MG63 (cell line): ENCODE data around the gene EXOC4. TPM values are rescaled to one million over a fixed set of nuclear protein-coding genes. Genes with fewer than 3 reads are reported as not detected.

Source experiments
- DNase-seq: peaks from one replicate; pipeline ENCODE4 v3.0.0-alpha.2; 2020
- H3K27me3 ChIP-seq: fragments of 250-450 bp; sonication (Bioruptor Pico); 2 replicates; pipeline ENCODE4 v1.5.1; 2020; ENCODE audit warnings: mild to moderate bottlenecking, moderate library complexity
- H3K36me3 ChIP-seq: fragments of 250-450 bp; sonication (Bioruptor Pico); 2 replicates; pipeline ENCODE4 v1.5.1; 2020; ENCODE audit warnings: mild to moderate bottlenecking, moderate library complexity
- H3K4me3 ChIP-seq: fragments of 250-450 bp; sonication (Bioruptor Pico); 2 replicates; pipeline ENCODE4 v1.5.1; 2020; ENCODE audit warnings: mild to moderate bottlenecking, moderate library complexity
- H3K9me3 ChIP-seq: fragments of 250-450 bp; sonication (Bioruptor Pico); 2 replicates; pipeline ENCODE4 v1.5.1; 2020; ENCODE audit warnings: mild to moderate bottlenecking, moderate library complexity
- total RNA-seq: library from RNA; depleted of rRNA; stranded (reverse); fragments of >200 nt; shearing (Covaris generic); gene quantifications from 2 replicates; pipeline ENCODE4 v1.2.3, GENCODE V29; 2014; ENCODE audit warnings: low replicate concordance

The EXOC4 gene
- total RNA-seq, 1 experiment from 2014 or later, result 24.1 TPM

DNA sequence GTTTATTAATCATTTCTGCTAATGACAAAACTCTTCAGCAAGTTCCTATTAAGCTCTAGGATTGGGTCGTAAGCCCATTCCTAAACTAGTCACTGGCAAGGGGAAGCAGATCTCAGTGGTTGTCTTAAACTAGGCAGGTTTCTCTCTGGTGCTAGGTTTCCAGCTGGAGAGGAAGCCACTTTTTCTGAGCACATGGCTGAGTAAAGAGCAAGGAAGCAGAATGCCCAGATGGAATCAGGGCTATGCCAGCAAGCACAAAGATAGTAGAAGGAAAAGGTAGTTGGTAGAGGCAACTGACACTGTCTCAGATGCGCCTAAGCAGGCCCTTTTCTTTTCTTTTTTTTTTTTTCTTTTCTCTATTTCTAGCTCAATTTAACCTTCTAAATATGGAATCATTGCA is 224.9 kb downstream of the EXOC4 start:
- Histone ChIP-seq H3K36me3 (no peaks in the 10 kb centered on the region), H3K9me3 (no peaks in the 10 kb centered on the region)

DNA sequence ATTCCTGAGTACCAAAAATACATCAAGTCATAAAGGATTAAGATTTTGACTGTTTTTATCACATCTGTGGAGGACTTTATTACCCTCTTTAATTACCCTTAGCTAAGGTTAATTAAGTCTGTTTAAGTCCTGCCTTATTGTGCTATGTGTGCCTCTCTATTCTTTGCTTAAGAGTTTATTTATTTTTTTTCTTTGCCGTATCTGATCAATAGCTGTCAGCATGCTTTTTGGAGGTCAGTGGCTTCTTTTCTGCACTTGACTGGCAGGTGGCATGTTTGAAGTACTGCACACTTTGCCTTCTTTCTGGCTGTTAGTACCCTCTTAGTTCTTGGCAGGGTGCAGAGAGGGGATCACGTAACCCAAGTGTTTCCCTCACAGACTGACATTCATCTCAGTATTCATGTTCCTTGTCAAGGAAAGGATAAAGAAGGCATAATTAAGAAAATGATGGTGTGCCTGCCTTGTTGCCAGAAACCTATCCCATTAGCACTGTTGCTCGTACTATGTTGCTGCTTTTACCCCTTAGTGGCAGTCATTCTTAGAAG is 225.8 kb downstream of the EXOC4 start:
- Histone ChIP-seq H3K9me3 (no peaks in the 10 kb centered on the region), H3K36me3 (no peaks in the 10 kb centered on the region), H3K27me3 (no peaks in the 10 kb centered on the region), H3K4me3 (no peak overlapping the region)
- DNase-seq, result no peak

More for the DNA sequence above, 224.9 kb downstream of the EXOC4 start:
- Histone ChIP-seq H3K27me3 (no peaks in the 10 kb centered on the region), H3K4me3 (no peak overlapping the region)
- no peak for DNase-seq

DNA sequence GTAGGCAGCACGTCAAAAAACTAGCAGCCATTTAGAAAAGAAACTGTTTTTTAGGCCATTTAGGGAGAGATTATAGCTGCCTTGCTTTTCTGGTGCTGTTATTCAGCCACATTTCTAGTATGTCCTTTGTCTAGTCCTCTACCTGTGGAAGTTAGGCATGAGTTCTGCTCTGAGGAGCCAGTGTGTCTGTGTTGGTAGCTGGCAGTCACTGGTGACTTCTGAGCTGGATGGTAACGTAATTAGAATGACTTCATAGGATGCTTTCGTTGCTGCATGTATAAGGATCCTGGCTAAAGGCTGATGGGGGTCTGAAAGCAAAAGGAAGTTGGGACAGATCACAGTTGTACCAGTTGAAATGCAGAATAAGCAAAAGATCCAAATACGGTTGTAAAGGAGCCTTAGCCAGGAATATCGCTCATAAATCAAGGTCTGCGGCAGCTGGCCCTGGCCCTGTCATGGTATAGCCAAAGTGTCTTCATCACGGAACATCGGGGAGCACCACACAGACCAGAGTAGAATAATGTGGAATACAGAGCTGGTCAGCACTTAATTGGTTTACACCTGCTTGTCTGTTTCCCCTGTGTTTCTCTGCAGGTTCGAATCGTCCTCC is 226.7 kb downstream of the EXOC4 start:
- Histone ChIP-seq H3K36me3 (no peaks in the 10 kb centered on the region), H3K4me3 (no peak overlapping the region), H3K9me3 (no peaks in the 10 kb centered on the region), H3K27me3 (no peaks in the 10 kb centered on the region)
- DNase-seq, result no peak

DNA sequence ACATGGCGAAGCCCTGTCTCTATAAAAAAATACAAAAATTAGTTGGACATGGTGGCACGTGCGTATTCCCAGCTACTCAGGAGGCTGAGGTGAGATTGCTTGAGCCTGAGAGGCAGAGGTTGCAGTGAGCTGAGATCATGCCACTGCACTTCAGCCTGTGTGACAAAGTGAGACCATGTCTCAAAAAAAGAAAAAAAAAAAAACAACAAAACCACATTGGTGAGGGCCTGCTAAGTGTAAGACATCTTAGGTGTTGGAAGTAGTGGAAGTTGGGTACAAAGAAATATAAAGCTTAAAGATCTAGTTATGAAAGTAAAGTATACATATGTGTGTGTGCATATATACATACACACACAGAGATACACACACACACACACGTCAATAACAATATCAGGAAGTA is 228.0 kb downstream of the EXOC4 start:
- Histone ChIP-seq H3K36me3 (no peaks in the 10 kb centered on the region), H3K9me3 (no peaks in the 10 kb centered on the region), H3K27me3 (no peaks in the 10 kb centered on the region), H3K4me3 (no peak overlapping the region)
- DNase-seq, result no peak

DNA sequence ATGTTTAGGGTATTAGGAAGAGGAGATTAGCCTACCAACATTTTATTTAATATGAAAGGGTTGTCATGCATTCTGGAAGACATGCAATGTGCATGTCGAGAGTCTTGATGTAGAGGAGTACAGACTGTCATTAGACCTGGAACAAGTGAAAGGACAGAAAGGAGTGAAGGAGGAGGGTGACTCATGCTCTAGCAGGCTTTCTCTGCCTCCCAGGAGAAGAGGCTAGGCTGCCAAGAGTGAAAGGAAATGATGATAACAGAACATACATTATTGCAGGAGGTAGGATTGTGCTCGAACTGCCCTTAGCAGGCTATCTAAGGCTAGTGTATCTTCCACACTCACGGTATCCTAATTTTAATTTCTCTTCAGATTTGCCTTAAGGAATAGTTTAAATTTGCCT is 228.8 kb downstream of the EXOC4 start:
- H3K9me3 ChIP-seq, result no peaks in the 10 kb centered on the region
- H3K4me3 ChIP-seq, result no peak overlapping the region
- H3K36me3 ChIP-seq, result no peaks in the 10 kb centered on the region
- no peaks in the 10 kb centered on the region for H3K27me3 ChIP-seq
- DNase-seq, result peak; percentile 45

DNA sequence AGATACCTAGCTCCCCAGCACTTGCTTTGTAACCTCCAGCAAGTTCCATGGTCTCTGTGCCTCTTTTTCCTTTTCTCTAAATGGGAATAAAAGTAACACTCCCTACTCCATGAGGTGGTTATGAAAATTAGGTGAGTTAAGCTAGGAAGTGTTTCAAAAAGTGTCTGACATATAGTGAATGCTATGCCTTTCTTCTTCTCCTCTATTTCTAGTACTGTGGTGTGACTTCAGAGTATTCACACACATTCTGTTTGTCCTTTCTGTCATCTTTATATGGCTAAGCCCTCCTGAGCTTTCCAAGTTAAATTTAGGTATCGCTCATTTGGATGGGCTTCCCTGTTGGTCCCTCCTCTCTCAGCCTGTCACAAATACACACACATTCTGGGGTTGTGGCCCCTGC is 229.7 kb downstream of the EXOC4 start:
- DNase-seq, result no peak
- H3K36me3 ChIP-seq, result no peaks in the 10 kb centered on the region
- H3K9me3 ChIP-seq, result no peaks in the 10 kb centered on the region
- H3K4me3 ChIP-seq, result no peak overlapping the region
- H3K27me3 ChIP-seq, result no peaks in the 10 kb centered on the region

DNA sequence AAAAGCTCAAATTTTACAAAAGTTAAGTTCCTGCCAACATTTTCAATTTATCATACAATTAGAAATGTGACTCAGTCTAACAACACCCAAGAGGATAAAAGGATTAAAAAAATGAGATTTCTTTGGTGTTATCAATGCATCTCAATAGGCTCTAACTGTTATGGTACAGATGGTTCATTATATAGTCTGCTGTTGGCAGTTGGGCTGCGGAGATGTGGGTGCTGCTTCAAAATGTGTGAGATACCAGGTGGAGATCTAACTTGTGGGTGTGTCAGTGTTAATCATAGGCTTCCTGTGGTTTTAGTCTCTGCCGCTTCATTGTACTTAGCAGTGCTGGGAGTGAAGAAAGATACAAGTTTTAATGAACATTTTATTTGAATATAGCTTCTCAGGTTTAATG is 231.2 kb downstream of the EXOC4 start:
- no peak for DNase-seq
- no peak overlapping the region for H3K4me3 ChIP-seq
- H3K27me3 ChIP-seq, result no peaks in the 10 kb centered on the region
- H3K36me3 ChIP-seq, result no peaks in the 10 kb centered on the region
- no peaks in the 10 kb centered on the region for H3K9me3 ChIP-seq

DNA sequence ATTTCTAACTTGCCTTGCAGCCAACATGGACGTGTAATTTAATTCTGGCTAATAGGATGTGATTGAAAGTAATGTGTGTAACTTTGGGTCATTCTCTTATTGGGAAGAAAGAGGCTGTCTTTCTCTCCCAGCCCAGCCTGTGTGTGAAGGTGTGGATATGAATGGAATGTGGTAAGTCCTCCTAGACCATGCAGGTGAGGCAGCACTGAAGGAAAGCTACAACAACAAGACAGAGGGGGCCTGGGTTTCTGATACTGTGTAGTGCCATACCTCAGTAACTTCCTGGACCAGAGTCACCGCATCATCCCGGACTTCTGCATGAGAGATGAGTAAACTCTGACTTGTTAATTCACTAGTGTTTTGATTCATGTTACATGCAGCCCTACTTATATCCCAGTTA is 237.0 kb downstream of the EXOC4 start:
- no peak for DNase-seq
- Histone ChIP-seq H3K36me3 (no peaks in the 10 kb centered on the region), H3K9me3 (no peaks in the 10 kb centered on the region), H3K27me3 (no peaks in the 10 kb centered on the region), H3K4me3 (no peak overlapping the region)

DNA sequence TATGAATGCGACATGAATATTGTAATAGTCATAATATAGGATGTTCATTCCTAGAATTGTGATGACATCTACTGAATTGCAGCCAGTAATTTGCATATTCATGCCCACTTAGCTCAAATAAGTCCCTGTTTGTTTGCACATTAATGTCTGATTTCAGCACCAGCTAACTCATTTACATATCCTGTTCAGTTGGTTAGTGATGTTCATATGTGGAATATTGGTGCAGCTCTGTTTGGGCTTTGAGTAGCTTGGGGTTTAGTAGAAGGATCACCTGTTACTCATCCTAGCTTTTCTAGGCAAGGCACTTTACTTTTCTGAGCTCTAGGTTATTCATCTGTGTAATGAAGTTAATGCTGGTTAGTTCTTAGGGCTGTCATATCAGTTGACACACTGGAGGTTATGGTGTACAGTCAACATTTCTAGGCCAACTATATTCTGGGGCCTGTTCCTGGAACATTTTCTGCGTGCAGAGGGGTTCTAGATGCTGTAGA is 238.4 kb downstream of the EXOC4 start:
- H3K36me3 ChIP-seq, result no peaks in the 10 kb centered on the region
- H3K4me3 ChIP-seq, result no peak overlapping the region
- no peaks in the 10 kb centered on the region for H3K9me3 ChIP-seq
- no peak for DNase-seq
- no peaks in the 10 kb centered on the region for H3K27me3 ChIP-seq

DNA sequence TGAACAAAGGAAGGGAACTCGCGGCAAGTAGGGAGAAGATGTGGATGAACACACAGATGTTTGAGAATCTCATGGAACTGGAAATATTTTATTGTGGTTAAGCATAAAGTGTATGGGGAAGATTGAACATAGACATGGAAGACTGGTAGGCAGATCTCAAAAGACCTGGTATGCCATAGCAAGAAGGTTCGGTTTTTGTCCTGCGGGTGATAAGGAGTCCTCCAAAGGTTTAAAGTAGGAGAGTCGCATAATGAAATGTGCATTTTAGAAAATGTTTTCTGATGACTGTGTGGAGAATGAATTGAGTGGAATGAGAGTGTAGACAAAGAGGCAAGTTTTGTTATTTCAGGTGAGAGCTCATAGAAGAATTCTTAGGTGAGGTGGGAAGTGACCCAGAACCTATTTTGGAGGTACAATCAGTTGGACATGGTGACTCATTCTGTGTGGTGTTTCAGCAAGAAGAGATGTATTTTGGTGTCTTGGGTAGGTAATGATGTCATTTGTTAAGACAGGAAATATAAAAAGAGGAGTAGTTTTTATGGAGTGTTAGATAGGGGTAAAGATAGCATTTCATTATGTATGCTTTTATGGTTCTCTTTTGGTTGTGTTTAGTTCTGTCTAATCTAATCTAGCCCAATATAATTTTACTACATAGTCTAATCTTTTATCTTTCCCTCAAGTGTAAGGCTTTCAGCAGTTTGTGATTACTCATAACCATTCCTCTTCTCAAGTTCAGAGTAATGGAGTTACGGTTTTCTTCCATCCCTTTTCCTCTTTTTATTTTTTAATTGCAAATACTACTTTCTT is 239.2 kb downstream of the EXOC4 start:
- Histone ChIP-seq H3K4me3 (no peak overlapping the region), H3K9me3 (no peaks in the 10 kb centered on the region), H3K36me3 (no peaks in the 10 kb centered on the region), H3K27me3 (no peaks in the 10 kb centered on the region)
- DNase-seq, result no peak

DNA sequence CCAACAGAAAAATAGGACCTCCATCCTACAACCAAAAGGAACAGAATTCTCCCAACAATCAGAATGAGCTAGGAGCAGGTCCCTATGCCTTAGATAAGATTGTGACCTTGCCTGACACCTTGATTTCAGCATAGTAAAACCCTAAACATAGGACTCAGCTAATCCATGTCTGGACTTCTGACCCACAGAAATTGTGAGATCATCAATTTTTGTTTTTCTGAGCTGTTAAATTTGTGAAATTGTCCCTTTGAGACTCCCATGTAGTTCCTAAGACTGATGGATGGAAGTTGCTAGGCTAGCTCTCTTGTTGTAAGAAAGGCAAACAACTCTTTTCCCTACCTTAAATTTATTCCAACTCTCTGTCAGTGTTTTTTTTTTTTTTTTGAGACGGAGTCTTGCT is 244.2 kb downstream of the EXOC4 start:
- no peaks in the 10 kb centered on the region for H3K9me3 ChIP-seq
- no peaks in the 10 kb centered on the region for H3K27me3 ChIP-seq
- H3K4me3 ChIP-seq, result no peak overlapping the region
- no peaks in the 10 kb centered on the region for H3K36me3 ChIP-seq
- no peak for DNase-seq

DNA sequence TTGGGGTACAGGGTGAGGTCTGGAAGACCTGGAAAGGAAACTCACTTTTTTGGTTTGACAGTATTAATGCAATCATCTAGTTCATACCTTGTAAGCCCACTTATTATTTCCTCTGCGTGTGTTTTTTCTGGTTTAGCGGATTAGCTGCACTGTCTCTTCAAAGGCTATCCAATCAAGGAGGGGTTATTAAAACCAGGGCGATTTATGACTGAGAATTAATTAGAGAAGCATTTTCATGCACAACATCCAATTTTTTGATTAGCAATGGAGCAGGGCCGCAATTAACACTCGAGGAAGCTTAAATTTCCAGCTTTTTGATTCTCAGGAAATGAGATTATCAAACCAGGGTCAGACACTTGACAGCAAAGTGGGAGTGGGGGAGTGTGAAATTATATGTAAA is 248.9 kb downstream of the EXOC4 start:
- Histone ChIP-seq H3K4me3 (no peak overlapping the region), H3K36me3 (no peaks in the 10 kb centered on the region), H3K27me3 (no peaks in the 10 kb centered on the region), H3K9me3 (no peaks in the 10 kb centered on the region)
- DNase-seq, result no peak

DNA sequence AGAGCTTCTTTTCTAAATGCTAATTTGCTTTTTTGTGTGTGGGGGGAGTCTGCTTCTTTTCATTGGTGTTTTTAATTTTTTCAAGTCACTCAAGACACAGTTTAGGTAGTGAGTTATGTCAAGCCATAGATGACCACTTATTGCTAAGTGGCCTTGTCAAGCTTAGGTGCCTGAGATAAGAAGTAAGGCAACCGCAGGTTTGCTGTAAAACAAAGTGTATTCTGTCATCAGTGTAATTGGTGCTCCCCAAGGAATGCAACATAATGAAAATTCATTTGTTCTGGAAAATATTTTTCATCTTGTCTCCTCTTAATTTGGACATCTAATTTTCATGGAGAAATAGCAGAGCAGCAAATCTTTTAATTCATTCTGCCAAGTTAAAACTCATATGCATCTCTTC is 249.6 kb downstream of the EXOC4 start:
- no peaks in the 10 kb centered on the region for H3K9me3 ChIP-seq
- no peak overlapping the region for H3K4me3 ChIP-seq
- no peaks in the 10 kb centered on the region for H3K27me3 ChIP-seq
- no peak for DNase-seq
- no peaks in the 10 kb centered on the region for H3K36me3 ChIP-seq

DNA sequence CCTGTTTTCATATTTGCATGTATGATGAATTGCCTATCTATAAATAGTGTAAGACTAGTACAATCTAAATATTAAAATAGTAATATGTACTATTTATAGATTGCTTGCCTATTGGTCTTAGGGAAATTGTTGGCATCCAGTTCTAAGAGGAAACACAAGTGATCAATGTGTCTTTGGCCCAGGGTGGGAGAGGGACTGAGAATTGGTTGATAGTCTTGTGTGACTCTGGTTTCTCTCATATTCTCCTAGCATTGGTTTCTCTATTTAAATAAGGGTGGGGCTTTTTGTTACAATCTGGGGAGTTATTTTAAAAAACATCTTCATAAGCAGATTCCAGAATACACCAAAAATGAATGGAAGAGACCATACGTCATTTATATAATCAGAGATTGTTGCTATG is 250.1 kb downstream of the EXOC4 start:
- no peak for DNase-seq
- H3K27me3 ChIP-seq, result no peaks in the 10 kb centered on the region
- no peaks in the 10 kb centered on the region for H3K36me3 ChIP-seq
- H3K9me3 ChIP-seq, result no peaks in the 10 kb centered on the region
- no peak overlapping the region for H3K4me3 ChIP-seq

DNA sequence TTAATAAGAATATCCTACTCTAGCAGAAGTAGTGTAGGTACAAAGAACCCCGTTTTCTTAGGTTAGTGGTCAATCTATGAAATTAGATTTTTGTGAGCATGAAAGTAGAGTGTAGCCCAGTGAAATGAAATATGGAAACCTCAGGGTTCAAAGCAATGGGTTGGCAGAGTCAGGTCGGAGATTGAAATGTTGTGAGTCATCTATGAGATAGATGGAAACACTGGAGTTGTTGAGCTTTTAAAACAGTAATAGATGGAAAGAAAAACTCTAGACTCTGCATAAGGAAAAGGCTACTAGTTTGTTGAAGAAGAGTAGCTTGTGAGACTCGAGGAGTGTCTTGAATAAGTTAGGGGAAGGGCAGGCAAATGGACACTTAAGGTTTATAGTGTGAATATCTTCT is 251.9 kb downstream of the EXOC4 start:
- no peak for DNase-seq
- no peaks in the 10 kb centered on the region for H3K9me3 ChIP-seq

DNA sequence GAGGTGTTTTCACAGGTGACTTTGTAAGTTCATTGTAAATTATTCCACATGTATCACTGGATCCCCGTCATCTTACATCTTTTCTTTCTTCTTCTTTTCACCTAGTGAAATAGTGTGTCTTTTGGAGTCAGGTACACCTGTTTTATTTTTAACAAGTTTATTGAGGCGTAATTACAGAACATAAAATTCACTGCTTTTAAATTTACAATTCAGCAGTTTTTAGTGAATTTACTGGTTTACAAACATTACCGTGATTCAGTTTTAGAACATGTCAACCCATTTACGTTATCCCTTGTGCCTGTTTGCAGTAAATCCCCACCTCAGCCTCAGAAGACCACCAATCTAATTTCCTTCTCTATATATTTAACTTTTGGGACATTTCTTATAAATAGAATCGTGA is 256.9 kb downstream of the EXOC4 start:
- H3K9me3 ChIP-seq, result no peaks in the 10 kb centered on the region
- H3K4me3 ChIP-seq, result no peak overlapping the region
- no peaks in the 10 kb centered on the region for H3K27me3 ChIP-seq
- no peaks in the 10 kb centered on the region for H3K36me3 ChIP-seq
- DNase-seq, result no peak

More for the DNA sequence above, 251.9 kb downstream of the EXOC4 start:
- Histone ChIP-seq H3K27me3 (no peaks in the 10 kb centered on the region), H3K4me3 (no peak overlapping the region), H3K36me3 (no peaks in the 10 kb centered on the region)

DNA sequence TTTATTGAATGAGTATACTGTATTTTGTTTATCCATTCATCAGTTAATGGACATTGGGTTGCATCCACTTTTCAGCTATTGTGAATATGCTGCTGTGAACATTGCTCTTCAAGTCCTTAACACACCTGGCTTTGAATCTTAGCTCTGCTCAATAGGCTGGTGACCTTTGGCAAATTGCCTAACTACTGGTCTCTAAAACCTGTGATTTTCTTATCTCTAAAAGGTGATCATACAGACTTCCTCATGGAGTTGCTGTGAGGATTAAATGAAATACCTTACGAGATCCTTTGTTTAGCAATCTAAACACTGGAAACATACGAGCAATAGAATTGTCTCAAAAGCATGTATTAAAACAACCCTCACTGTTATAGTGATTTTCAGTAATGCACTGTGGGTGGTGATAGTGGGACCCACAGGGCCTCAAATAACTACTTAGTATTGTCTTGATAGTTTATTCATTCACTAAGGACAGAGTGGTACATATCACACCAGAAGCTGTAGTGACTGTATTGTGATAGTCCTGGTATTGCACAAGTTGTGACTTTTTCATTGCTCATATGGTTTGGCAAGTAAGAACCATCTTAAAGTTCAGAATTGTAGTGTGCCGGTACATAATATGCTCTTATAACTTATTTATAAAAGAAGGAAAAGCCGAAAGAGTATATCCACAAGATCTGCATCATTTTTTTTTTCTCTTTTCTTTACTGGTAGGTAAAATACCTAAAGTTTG is 257.6 kb downstream of the EXOC4 start:
- Histone ChIP-seq H3K9me3 (no peaks in the 10 kb centered on the region), H3K27me3 (no peaks in the 10 kb centered on the region), H3K4me3 (no peak overlapping the region), H3K36me3 (no peaks in the 10 kb centered on the region)
- DNase-seq, result no peak
